ENCODE data around the gene CENPF. TPM values are rescaled to one million over a fixed set of nuclear protein-coding genes. Genes with fewer than 3 reads are reported as not detected.

The CENPF gene
- total and polyA plus RNA-seq, 10 donors = 1.2 to 12.8 (median 5.5) TPM

DNA sequence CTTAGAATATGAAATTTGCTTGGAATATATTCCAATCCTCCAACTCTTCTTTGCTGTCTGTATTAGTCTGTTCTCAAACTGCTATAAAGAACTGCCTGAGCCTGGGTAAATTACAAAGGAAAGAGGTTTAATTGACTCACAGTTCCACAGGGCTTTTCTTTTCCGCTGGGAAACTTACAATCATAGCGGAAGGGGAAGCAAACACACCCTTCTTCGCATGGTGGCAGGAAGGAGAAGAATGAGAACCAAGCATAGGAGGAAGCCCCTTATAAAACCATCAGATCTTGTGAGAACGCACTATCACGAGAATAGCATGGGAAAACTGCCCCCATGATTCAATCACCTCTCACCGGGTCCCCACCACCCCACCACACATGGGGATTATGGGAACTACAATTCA is 14.8 kb downstream of the CENPF start:
- TF ChIP-seq, protein P1, sequence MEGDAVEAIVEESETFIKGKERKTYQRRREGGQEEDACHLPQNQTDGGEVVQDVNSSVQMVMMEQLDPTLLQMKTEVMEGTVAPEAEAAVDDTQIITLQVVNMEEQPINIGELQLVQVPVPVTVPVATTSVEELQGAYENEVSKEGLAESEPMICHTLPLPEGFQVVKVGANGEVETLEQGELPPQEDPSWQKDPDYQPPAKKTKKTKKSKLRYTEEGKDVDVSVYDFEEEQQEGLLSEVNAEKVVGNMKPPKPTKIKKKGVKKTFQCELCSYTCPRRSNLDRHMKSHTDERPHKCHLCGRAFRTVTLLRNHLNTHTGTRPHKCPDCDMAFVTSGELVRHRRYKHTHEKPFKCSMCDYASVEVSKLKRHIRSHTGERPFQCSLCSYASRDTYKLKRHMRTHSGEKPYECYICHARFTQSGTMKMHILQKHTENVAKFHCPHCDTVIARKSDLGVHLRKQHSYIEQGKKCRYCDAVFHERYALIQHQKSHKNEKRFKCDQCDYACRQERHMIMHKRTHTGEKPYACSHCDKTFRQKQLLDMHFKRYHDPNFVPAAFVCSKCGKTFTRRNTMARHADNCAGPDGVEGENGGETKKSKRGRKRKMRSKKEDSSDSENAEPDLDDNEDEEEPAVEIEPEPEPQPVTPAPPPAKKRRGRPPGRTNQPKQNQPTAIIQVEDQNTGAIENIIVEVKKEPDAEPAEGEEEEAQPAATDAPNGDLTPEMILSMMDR (IDR thresholded peaks at IDR 0.05 in 8 of 11, conservative IDR thresholded peaks at IDR 0.05 in 3 of 11) = no peak
- TF ChIP-seq POLR2A (IDR thresholded peaks at IDR 0.05) (no peak), POLR2AphosphoS5 (IDR thresholded peaks at IDR 0.05) (no peak)

DNA sequence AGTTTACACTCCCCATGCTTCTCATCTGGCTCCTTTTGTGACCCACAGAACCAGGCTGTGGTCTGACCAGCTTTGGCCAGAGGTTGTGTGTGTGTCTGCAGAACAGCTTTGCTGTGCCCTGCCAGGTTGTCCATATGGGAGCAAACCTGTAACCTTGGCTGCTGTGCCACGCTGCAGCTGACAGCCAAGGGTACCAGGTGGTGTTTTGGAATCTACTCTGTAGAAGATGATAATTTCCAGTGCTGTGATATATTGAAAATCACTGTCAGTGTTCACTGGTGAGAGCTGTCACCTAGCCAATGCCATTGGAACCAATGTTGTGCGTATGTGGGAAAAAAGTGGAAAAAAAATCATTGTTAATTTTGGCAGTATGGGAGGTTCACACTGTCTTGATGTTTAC is 18.2 kb downstream of the CENPF start:
- no peak for DNase-seq
- 96 to 100% (median 97%) methylated on average over 2 of the region's 2 CpGs for WGBS, 5 donors
- H3K9me3 ChIP-seq = no peaks in the 10 kb centered on the region
- TF ChIP-seq, protein P1 (IDR thresholded peaks at IDR 0.05 in 8 of 11, conservative IDR thresholded peaks at IDR 0.05 in 3 of 11) = no peak
- TF ChIP-seq POLR2AphosphoS5 (IDR thresholded peaks at IDR 0.05) = no peak
- TF ChIP-seq POLR2A (IDR thresholded peaks at IDR 0.05) = no peak
- no peak overlapping the region for H3K4me3 ChIP-seq
- H3K27me3 ChIP-seq (replicated peaks in 1 of 7) = no peaks in the 10 kb centered on the region
- H3K36me3 ChIP-seq = peaks cover 0 to 53% (median 0%) of the 10 kb centered on the region in 6 donors
- H3K27ac ChIP-seq = no peak overlapping the region
- intact Hi-C loops (cut with DNase I; ENCODE audit: low total_unique reads) = loop anchor here (10.0 kb wide), 1 partner anchor 904 kb away; no protein-coding TSS in a partner anchor
- no peaks in the 10 kb centered on the region for H3K4me1 ChIP-seq

More for the DNA sequence above, 14.8 kb downstream of the CENPF start:
- H3K9me3 ChIP-seq = no peaks in the 10 kb centered on the region
- WGBS, 5 donors = 91 to 95% (median 94%) methylated on average over 6 of the region's 6 CpGs
- no peak overlapping the region for H3K27ac ChIP-seq
- no peaks in the 10 kb centered on the region for H3K27me3 ChIP-seq (replicated peaks in 1 of 7)
- H3K4me3 ChIP-seq = no peak overlapping the region
- H3K36me3 ChIP-seq = peaks cover 0 to 41% (median 0%) of the 10 kb centered on the region in 6 donors
- intact Hi-C loops (cut with DNase I; ENCODE audit: low total_unique reads) = no loop called here
- DNase-seq = no peak
- H3K4me1 ChIP-seq = no peaks in the 10 kb centered on the region

DNA sequence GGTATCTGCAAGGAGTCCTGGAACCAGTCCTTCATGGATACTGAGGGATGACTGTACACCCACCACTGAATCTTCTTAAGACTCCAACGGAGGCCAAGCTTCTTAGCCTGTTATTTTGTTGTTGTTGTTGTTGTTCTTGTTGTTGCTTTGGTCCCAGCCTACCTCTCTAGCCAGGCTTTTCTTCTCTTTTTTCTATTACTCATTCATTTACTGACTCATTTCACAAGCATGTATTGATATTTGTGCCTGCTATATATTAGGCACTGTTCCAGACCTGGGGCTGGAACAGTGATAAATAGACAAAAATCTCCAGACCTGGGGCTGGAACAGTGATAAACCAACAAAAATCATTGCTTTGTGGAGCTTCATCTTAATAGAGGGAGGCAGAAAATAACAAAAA is 20.4 kb downstream of the CENPF start:
- TF ChIP-seq POLR2AphosphoS5 (IDR thresholded peaks at IDR 0.05) = no peak
- no peak for TF ChIP-seq POLR2A (IDR thresholded peaks at IDR 0.05)
- TF ChIP-seq, protein P1 (IDR thresholded peaks at IDR 0.05 in 8 of 11, conservative IDR thresholded peaks at IDR 0.05 in 3 of 11) = no peak
- Histone ChIP-seq H3K27ac (no peak overlapping the region), H3K4me3 (no peak overlapping the region), H3K9me3 (no peaks in the 10 kb centered on the region), H3K4me1 (peaks cover 0 to 3% (median 0%) of the 10 kb centered on the region in 6 donors), H3K27me3 (replicated peaks in 1 of 7) (no peaks in the 10 kb centered on the region), H3K36me3 (peaks cover 0 to 47% (median 0%) of the 10 kb centered on the region in 6 donors)
- DNase-seq = no peak
- 76 to 97% (median 93%) methylated on average over 1 of the region's 1 CpG for WGBS, 5 donors
- intact Hi-C loops (cut with DNase I; ENCODE audit: low total_unique reads) = loop anchor here (10.0 kb wide), 1 partner anchor 901 kb away; no protein-coding TSS in a partner anchor

DNA sequence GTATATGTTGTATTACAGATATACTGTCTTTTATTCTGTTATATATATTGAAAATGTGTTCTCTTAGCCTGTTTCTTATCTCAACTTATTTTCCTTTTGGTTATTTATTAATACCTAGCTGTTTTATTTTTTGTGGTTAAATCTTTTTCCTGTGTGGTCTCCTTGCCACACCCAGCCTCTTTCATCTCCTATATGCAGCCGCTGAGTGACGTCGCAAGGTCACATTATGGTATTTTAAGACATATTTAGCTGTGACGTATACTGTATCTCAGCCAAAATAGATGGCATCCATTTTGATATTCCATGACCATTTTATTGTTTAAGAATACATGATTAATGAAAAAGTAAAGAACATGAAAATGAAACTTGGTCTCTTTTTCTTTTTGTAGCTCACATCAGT is 29.1 kb downstream of the CENPF start:
- WGBS, 5 donors = 51 to 61% (median 56%) methylated on average over 4 of the region's 4 CpGs
- intact Hi-C loops (cut with DNase I; ENCODE audit: low total_unique reads) = no loop called here
- Histone ChIP-seq H3K4me3 (no peak overlapping the region), H3K9me3 (no peaks in the 10 kb centered on the region), H3K36me3 (peaks cover 0 to 60% (median 0%) of the 10 kb centered on the region in 6 donors), H3K27ac (no peak overlapping the region), H3K4me1 (peaks cover 0 to 3% (median 0%) of the 10 kb centered on the region in 6 donors), H3K27me3 (replicated peaks in 1 of 7) (no peaks in the 10 kb centered on the region)
- no peak for DNase-seq
- TF ChIP-seq POLR2AphosphoS5 (IDR thresholded peaks at IDR 0.05) (no peak), POLR2A (IDR thresholded peaks at IDR 0.05) (no peak)
- TF ChIP-seq, protein P1 (IDR thresholded peaks at IDR 0.05 in 8 of 11, conservative IDR thresholded peaks at IDR 0.05 in 3 of 11) = no peak
